Gastroesophageal sphincter (tissue), 3 donors: ENCODE results near the gene SHQ1.

Experiments
- CTCF ChIP-seq, 4 experiments: fragments of 200-600 bp in 2 of 4; fragments of 450-650 bp in 2 of 4; sonication (generic) in 1 of 4; IDR thresholded peaks; one replicate each; pipeline ENCODE4 v1.5.1; 2017 to 2019; ENCODE audit warnings: antibody characterized with exemption in 4 of 4, mild to moderate bottlenecking in 2 of 4, moderate library complexity in 2 of 4
- EP300 ChIP-seq: sonication (generic); formaldehyde crosslinking; IDR thresholded peaks from one replicate; pipeline ENCODE4 v1.6.1; 2017; ENCODE audit warnings: antibody characterized with exemption, mild to moderate bottlenecking
- POLR2A ChIP-seq, 2 donors: fragments of 450-650 bp; IDR thresholded peaks; one replicate each; pipeline ENCODE4 v1.6.1; 2017; ENCODE audit warnings: antibody characterized with exemption in 2 of 2, mild to moderate bottlenecking in 2 of 2, moderate library complexity in 1 of 2
- POLR2AphosphoS5 ChIP-seq: sonication (generic); formaldehyde crosslinking; IDR thresholded peaks from one replicate; pipeline ENCODE4 v1.6.1; 2017; ENCODE audit warnings: antibody characterized with exemption

- TF ChIP-seq CTCF (IDR thresholded peaks at IDR 0.05): no peak
- TF ChIP-seq POLR2A (IDR thresholded peaks at IDR 0.05): no peak
- no peak for TF ChIP-seq EP300
- no peak for TF ChIP-seq POLR2AphosphoS5
These were observed 36.7 kb downstream of the SHQ1 start for GRCh38 chr3:72811571-72811970.
